K562 (cell line): ENCODE measurements around the gene TTLL11. TPM values are rescaled to one million over a fixed set of nuclear protein-coding genes. Genes with fewer than 3 reads are reported as not detected.

Source experiments
- ATF1 ChIP-seq, 2 experiments: fragments of 450-650 bp in 1 of 2; IDR thresholded peaks; 2 replicates each; pipeline ENCODE4 v1.6.1; 2016; ENCODE audit warnings: missing compliant biosample characterization in 1 of 2, missing genetic modification characterization in 1 of 2
- CBFA2T3 ChIP-seq: fragments of 450-650 bp; IDR thresholded peaks from 2 replicates; pipeline ENCODE4 v1.6.1; 2017
- CBFB ChIP-seq: sonication (generic); formaldehyde crosslinking; IDR thresholded peaks from 2 replicates; pipeline ENCODE4 v1.4.0; 2020; ENCODE audit warnings: mild to moderate bottlenecking, missing genetic modification reagents
- COPS2 ChIP-seq: fragments of 450-650 bp; conservative IDR thresholded peaks from 2 replicates; pipeline ENCODE4 v1.6.1; 2016; ENCODE audit warnings: mild to moderate bottlenecking, moderate library complexity
- EGR1 ChIP-seq: fragments of 450-650 bp; conservative IDR thresholded peaks from 2 replicates; pipeline ENCODE4 v1.6.1; 2017; ENCODE audit warnings: mild to moderate bottlenecking
- ELF4 ChIP-seq: fragments of 450-650 bp; formaldehyde crosslinking; IDR thresholded peaks from 2 replicates; pipeline ENCODE4 v1.4.0; 2022; ENCODE audit warnings: missing genetic modification characterization
- EP300 ChIP-seq: IDR thresholded peaks from 2 replicates; pipeline ENCODE4 v1.6.1; 2012; ENCODE audit warnings: low read length, improper control_type of control experiment
- ETS2 ChIP-seq: IDR thresholded peaks from 2 replicates; pipeline ENCODE4 v1.6.1; 2016; ENCODE audit warnings: borderline replicate concordance, missing genetic modification characterization, mild to moderate bottlenecking, moderate library complexity, missing compliant biosample characterization; ENCODE audit not compliant: poor library complexity, severe bottlenecking
- FOXP1 ChIP-seq: sonication (generic); formaldehyde crosslinking; IDR thresholded peaks from 2 replicates; pipeline ENCODE4 v1.8.0; 2022; ENCODE audit warnings: mild to moderate bottlenecking, missing genetic modification reagents
- GATAD2A ChIP-seq: fragments of 450-650 bp; IDR thresholded peaks from 2 replicates; pipeline ENCODE4 v1.6.1; 2017
- HDAC1 ChIP-seq, 2 experiments: fragments of 450-650 bp; IDR thresholded peaks; 2 replicates each; pipeline ENCODE4 v1.6.1; 2016 to 2017; ENCODE audit warnings: inconsistent platforms in 1 of 2, mild to moderate bottlenecking in 1 of 2, moderate library complexity in 1 of 2
- HDAC6 ChIP-seq: IDR thresholded peaks from 2 replicates; pipeline ENCODE4 v1.6.1; 2012; ENCODE audit warnings: low read depth, mild to moderate bottlenecking, control low read depth, inconsistent platforms, low read length, moderate library complexity
- JUNB ChIP-seq: fragments of 450-650 bp; formaldehyde crosslinking; conservative IDR thresholded peaks from 2 replicates; pipeline ENCODE4 v1.4.0; 2020; ENCODE audit warnings: mild to moderate bottlenecking
- LARP7 ChIP-seq: fragments of 450-650 bp; IDR thresholded peaks from 2 replicates; pipeline ENCODE4 v1.6.1; 2016
- MBD2 ChIP-seq: sonication (generic); IDR thresholded peaks from 2 replicates; pipeline ENCODE4 v1.6.1; 2016; ENCODE audit warnings: low read depth, borderline replicate concordance
- NEUROD1 ChIP-seq: fragments of 150-350 bp; IDR thresholded peaks from 2 replicates; pipeline ENCODE4 v1.6.1; 2014; ENCODE audit warnings: borderline replicate concordance, low read length, low read depth; ENCODE audit not compliant: partially characterized antibody
- PHB ChIP-seq: fragments of 250-450 bp; sonication (Bioruptor Pico); IDR thresholded peaks from 2 replicates; pipeline ENCODE4 v1.5.0; 2021
- SPI1 ChIP-seq: IDR thresholded peaks from 2 replicates; pipeline ENCODE4 v1.6.1; 2011; ENCODE audit warnings: low read depth, low read length, control low read depth, borderline replicate concordance
- TAL1 ChIP-seq: fragments of 450-650 bp; IDR thresholded peaks from 2 replicates; pipeline ENCODE4 v1.6.1; 2016; ENCODE audit warnings: mild to moderate bottlenecking
- TARDBP ChIP-seq: fragments of 450-650 bp; IDR thresholded peaks from 2 replicates; pipeline ENCODE4 v1.6.1; 2016
- XRCC3 ChIP-seq: fragments of 450-650 bp; IDR thresholded peaks from 2 replicates; pipeline ENCODE4 v1.6.1; 2017; ENCODE audit warnings: mild to moderate bottlenecking, moderate library complexity
- ZNF197 ChIP-seq: fragments of 200-800 bp; sonication (Bioruptor generic); IDR thresholded peaks from 2 replicates; pipeline ENCODE4 v1.6.1; 2016; ENCODE audit warnings: low read depth, missing genetic modification characterization, missing compliant biosample characterization
- ZNF224 ChIP-seq: sonication (generic); formaldehyde crosslinking; IDR thresholded peaks from 2 replicates; pipeline ENCODE4 v1.8.0; 2022; ENCODE audit warnings: mild to moderate bottlenecking, missing genetic modification reagents
- ZNF24 ChIP-seq: fragments of 450-650 bp; IDR thresholded peaks from 2 replicates; pipeline ENCODE4 v1.6.1; 2016
- ZNF444 ChIP-seq: fragments of 250-450 bp; sonication (Bioruptor Pico); IDR thresholded peaks from 2 replicates; pipeline ENCODE4 v1.4.0; 2020; ENCODE audit warnings: mild to moderate bottlenecking, moderate library complexity
- ZNF695 ChIP-seq: fragments of 450-650 bp; formaldehyde crosslinking; IDR thresholded peaks from 2 replicates; pipeline ENCODE4 v1.4.0; 2020; ENCODE audit warnings: mild to moderate bottlenecking, moderate library complexity
- ZNF764 ChIP-seq: fragments of 250-450 bp; sonication (Bioruptor Pico); IDR thresholded peaks from 2 replicates; pipeline ENCODE4 v1.4.0; 2020; ENCODE audit warnings: low read depth, mild to moderate bottlenecking, moderate library complexity
- polyA plus RNA-seq, 8 experiments: library from polyadenylated mRNA; depleted of rRNA in 4 of 8; stranded (reverse) in 5 of 8; unstranded in 3 of 8; fragments of >200 nt; fragmentation: Nextera tagmentation in 2 of 8; fragmentation: Illumina TruSeq in 1 of 8; extraction: Ambion mirVana in 2 of 8; extraction: Trizol in 1 of 8; gene quantifications; 2 replicates each; pipeline versions ENCODE4 v1.2.1 to v1.2.3, GENCODE V29; 2011 to 2014; ENCODE audit warnings: inconsistent platforms in 1 of 8, missing spikeins in 1 of 8
- total RNA-seq, 7 experiments: library from RNA; depleted of rRNA in 6 of 7; stranded (reverse); fragments of >200 nt in 6 of 7; fragmentation: Illumina TruSeq in 2 of 7; extraction: Trizol in 2 of 7; gene quantifications; 2 replicates each; pipeline versions ENCODE4 v1.2.1 to v1.2.3, GENCODE V29; 2011 to 2021; ENCODE audit warnings: low replicate concordance in 1 of 7
- TF ChIP-seq, protein P1 (sequence below): fragments of 450-650 bp; IDR thresholded peaks from 2 replicates; pipeline ENCODE4 v1.6.1; 2016; ENCODE audit warnings: low read depth

Gene TTLL11
- total and polyA plus RNA-seq, 9 of the 15 experiments (the other 6 are each of a cell fraction or from before 2014, with no cell fraction given), result 0.83 to 4.4 (median 2.7) TPM

DNA sequence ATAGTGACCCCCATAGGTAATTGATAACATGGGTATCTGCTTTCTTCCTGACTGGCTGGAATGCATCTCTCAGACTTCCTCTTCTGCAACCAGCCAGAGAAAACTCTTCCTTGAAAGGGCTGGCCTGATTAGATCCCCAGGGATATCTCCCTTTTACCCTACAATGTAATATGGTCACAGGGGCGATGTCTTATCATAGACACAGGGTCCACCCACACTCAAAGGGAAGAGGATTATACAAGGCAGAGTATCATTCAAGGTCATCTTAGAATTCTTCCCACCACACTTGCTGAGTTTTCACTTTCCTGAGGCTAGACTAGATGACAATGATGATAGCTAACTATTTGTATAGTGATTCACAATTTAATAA is 33.2 kb downstream of the TTLL11 start (continued):
- TF ChIP-seq, protein P1, sequence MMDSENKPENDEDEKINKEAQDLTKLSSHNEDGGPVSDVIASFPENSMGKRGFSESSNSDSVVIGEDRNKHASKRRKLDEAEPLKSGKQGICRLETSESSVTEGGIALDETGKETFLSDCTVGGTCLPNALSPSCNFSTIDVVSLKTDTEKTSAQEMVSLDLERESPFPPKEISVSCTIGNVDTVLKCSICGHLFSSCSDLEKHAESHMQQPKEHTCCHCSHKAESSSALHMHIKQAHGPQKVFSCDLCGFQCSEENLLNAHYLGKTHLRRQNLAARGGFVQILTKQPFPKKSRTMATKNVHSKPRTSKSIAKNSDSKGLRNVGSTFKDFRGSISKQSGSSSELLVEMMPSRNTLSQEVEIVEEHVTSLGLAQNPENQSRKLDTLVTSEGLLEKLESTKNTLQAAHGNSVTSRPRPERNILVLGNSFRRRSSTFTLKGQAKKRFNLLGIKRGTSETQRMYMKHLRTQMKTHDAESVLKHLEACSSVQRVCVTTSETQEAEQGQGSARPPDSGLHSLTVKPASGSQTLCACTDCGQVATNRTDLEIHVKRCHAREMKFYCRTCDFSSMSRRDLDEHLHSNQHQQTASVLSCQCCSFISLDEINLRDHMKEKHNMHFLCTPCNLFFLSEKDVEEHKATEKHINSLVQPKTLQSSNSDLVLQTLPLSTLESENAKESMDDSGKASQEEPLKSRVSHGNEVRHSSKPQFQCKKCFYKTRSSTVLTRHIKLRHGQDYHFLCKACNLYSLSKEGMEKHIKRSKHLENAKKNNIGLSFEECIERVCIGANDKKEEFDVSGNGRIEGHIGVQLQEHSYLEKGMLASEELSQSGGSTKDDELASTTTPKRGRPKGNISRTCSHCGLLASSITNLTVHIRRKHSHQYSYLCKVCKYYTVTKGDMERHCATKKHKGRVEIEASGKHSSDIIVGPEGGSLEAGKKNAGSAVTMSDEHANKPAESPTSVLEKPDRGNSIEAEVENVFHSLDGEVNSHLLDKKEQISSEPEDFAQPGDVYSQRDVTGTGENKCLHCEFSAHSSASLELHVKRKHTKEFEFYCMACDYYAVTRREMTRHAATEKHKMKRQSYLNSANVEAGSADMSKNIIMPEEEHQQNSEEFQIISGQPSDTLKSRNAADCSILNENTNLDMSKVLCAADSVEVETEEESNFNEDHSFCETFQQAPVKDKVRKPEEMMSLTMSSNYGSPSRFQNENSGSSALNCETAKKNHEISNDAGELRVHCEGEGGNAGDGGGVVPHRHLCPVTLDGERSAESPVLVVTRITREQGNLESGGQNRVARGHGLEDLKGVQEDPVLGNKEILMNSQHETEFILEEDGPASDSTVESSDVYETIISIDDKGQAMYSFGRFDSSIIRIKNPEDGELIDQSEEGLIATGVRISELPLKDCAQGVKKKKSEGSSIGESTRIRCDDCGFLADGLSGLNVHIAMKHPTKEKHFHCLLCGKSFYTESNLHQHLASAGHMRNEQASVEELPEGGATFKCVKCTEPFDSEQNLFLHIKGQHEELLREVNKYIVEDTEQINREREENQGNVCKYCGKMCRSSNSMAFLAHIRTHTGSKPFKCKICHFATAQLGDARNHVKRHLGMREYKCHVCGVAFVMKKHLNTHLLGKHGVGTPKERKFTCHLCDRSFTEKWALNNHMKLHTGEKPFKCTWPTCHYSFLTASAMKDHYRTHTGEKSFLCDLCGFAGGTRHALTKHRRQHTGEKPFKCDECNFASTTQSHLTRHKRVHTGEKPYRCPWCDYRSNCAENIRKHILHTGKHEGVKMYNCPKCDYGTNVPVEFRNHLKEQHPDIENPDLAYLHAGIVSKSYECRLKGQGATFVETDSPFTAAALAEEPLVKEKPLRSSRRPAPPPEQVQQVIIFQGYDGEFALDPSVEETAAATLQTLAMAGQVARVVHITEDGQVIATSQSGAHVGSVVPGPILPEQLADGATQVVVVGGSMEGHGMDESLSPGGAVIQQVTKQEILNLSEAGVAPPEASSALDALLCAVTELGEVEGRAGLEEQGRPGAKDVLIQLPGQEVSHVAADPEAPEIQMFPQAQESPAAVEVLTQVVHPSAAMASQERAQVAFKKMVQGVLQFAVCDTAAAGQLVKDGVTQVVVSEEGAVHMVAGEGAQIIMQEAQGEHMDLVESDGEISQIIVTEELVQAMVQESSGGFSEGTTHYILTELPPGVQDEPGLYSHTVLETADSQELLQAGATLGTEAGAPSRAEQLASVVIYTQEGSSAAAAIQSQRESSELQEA, result no peak
- no peak for TF ChIP-seq GATAD2A
- no peak for TF ChIP-seq ZNF197
- TF ChIP-seq ETS2 (tag), result no peak
- TF ChIP-seq XRCC3, result no peak
- peak; percentile 23; the same call in 1 of the 2 replicates for TF ChIP-seq EGR1
- peak; percentile 19; the same call in 1 of the 2 replicates for TF ChIP-seq CBFA2T3
- TF ChIP-seq COPS2, result no peak
- no peak for TF ChIP-seq TAL1
- TF ChIP-seq LARP7, result no peak
- no peak for TF ChIP-seq MBD2
- no peak for TF ChIP-seq NEUROD1
- no peak for TF ChIP-seq HDAC6
- no peak for TF ChIP-seq TARDBP
- peak; percentile 42; the same call in 1 of the 2 replicates for TF ChIP-seq SPI1
- TF ChIP-seq ZNF24, result no peak
- TF ChIP-seq PHB, result no peak
- TF ChIP-seq EP300, result no peak
- TF ChIP-seq ATF1 (CRISPR knock-in tag; IDR thresholded peaks at IDR 0.05), result no peak
- TF ChIP-seq ATF1 (tag; IDR thresholded peaks at IDR 0.05), result no peak
- no peak for TF ChIP-seq FOXP1
- no peak for TF ChIP-seq JUNB
- TF ChIP-seq CBFB (CRISPR knock-in tag), result no peak
- no peak for TF ChIP-seq ZNF695
- TF ChIP-seq ZNF444 (CRISPR knock-in tag), result no peak
- no peak for TF ChIP-seq ZNF224 (CRISPR knock-in tag)
- no peak for TF ChIP-seq ELF4 (CRISPR knock-in tag)
- no peak for TF ChIP-seq HDAC1 (IDR thresholded peaks at IDR 0.05)
- TF ChIP-seq ZNF764 (CRISPR knock-in tag), result no peak
